IPS-18c (cell line): ENCODE results near the gene TMEM129.
A peak's percentile ranks its signal among the peaks of the same experiment; 100 is the strongest.

Source experiments
- H3K4me3 ChIP-seq: 2 replicates; pipeline ENCODE4 v1.7.0; 2013; ENCODE audit warnings: low read depth, mild to moderate bottlenecking, low read length, moderate library complexity; ENCODE audit not compliant: insufficient read depth
- H3K9me3 ChIP-seq: one replicate; pipeline ENCODE4 v1.6.1; 2013; ENCODE audit warnings: mild to moderate bottlenecking, low read length, moderate library complexity; ENCODE audit not compliant: control insufficient read depth, insufficient read depth

TMEM129 gene

DNA sequence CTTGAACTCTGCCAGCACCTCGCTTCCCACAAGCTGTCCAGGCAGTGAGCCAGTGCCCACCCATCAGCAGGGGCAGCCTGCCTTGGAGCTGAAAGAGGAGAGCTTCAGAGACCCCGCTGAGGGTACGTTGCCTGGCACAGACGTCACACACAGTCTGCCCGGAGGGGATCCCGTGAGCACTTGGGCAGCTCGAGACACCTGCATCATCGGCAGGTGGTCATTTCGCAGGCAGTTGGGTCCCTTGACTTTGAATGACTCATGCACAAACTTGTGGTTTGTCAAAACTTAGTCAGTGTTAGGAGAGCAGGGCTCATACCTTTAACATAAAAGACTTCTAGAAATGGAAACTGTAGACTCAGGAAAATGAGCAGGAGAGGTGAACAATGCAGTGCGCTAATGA is 10.1 kb upstream of the TMEM129 start:
- Histone ChIP-seq H3K9me3 (no peaks in the 10 kb centered on the region), H3K4me3 (no peak overlapping the region)

DNA sequence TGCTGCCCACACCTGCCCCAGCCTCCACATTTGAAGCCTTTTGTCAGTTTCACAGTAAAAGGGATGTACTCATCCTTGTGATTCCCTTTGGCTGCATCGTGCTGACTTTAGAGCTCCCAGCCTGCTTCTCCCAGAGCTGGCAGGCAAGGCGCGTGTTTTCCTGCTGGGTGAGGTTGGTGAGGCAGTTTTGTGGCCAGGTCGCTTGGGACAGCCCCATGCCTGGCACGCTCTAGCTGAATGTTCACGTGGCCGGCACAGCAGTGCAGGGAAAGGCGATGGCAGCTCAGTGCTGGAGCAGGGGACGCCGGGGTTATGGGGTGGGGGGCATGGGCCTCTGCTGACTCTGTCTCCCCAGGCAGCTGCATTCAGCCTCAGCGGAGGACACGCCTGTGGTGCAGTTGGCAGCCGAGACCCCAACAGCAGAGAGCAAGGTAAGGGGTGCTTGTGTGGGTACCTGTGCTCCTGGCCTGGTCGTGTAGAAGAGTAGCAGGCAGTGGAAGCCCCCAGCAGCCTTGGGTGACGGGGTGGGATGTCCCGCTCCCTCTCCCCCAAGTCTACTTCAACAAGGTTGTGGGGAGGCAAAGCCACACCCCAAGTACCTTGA is 9.5 kb upstream of the TMEM129 start:
- Histone ChIP-seq H3K9me3 (no peaks in the 10 kb centered on the region), H3K4me3 (no peak overlapping the region)

DNA sequence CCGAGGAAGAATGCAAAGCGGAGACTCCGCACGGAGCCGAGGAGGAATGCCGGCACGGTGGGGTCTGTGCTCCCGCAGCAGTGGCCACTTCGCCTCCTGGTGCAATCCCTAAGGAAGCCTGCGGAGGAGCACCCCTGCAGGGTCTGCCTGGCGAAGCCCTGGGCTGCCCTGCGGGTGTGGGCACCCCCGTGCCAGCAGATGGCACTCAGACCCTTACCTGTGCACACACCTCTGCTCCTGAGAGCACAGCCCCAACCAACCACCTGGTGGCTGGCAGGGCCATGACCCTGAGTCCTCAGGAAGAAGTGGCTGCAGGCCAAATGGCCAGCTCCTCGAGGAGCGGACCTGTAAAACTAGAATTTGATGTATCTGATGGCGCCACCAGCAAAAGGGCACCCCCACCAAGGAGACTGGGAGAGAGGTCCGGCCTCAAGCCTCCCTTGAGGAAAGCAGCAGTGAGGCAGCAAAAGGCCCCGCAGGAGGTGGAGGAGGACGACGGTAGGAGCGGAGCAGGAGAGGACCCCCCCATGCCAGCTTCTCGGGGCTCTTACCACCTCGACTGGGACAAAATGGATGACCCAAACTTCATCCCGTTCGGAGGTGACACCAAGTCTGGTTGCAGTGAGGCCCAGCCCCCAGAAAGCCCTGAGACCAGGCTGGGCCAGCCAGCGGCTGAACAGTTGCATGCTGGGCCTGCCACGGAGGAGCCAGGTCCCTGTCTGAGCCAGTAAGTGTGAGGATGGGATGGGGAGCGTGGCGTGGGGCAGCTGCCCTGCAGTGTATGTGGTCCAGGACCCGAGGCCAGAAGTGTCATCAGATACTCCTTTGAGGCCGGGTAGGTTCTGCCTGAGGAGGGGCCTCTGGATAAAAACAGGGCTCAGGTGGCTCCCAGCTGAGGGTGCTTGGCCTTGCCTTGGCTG is 7.2 kb upstream of the TMEM129 start:
- no peaks in the 10 kb centered on the region for H3K9me3 ChIP-seq
- H3K4me3 ChIP-seq = no peak overlapping the region

DNA sequence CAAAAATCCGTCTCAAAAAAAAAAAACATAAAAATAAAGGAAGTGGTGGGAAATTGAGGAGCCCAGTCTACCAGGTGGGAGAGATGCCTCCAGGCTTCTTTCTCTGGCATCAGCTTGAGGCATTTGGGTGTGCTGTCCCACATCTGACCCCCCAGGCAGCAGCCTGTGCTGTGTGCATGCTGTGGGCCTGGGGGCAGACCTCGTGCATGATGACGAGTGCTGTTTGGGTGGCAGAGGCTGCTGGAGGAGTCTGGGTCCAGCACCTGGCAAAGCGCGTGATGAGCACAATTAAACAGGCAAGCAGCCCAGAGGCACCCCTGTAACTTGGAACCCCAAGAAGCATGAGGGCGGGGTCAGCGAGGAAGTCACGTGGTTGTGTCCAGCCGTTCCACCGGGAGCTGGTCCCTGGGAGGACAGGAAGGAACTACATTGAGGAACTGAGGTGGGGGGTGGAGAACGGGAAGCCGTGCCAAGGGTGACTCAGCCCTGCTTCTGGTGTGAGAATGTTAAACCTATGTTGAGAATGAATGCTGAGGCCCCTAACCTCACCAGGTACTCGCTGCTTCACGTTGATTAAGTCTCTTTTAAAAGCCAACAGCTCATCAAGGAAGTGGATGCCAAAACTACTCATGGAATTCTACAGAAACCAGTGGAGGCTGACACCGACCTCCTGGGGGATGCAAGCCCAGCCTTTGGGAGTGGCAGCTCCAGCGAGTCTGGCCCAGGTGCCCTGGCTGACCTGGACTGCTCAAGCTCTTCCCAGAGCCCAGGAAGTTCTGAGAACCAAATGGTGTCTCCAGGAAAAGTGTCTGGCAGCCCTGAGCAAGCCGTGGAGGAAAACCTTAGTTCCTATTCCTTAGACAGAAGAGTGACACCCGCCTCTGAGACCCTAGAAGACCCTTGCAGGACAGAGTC is 6.3 kb upstream of the TMEM129 start:
- no peak overlapping the region for H3K4me3 ChIP-seq

DNA sequence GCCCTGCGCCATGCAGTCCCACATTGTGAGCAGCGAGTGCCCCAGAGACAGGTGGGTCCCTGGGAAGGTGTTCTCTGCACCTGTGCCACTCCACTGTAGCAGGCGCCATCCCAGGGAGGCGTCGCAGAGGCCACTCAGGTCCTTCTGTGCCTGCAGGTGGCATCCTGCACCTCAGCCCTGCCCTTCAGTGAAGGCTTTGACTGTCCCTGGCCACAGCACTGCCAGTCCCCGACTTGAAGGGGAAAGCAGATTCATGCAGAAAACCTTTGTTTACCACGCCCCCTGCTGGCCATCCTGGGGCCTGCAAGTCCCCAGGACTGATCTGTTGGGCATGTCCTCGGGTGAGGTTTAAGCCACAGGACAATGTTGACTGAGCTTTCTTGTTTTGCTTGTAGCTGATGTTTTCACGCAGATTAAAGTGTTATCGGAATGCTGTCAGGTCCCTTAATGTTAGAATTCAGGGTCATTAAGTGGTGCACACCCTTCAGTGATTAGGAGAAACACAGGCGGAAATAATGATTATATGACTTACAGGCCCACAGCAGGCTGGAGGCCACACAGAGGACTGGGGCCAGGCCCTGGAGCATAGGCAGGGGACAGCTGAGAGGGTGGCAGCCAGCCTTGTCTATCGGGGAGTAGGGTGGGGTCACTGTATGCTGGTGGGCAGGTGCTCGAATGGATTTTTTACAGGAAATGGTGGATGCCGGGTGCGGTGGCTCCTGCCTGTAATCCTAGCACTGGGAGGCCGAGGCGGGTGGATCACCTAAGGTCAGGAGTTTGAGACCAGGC is 5.2 kb upstream of the TMEM129 start:
- H3K9me3 ChIP-seq = no peaks in the 10 kb centered on the region
- no peak overlapping the region for H3K4me3 ChIP-seq

More for the DNA sequence above, 6.3 kb upstream of the TMEM129 start:
- H3K9me3 ChIP-seq = no peaks in the 10 kb centered on the region

DNA sequence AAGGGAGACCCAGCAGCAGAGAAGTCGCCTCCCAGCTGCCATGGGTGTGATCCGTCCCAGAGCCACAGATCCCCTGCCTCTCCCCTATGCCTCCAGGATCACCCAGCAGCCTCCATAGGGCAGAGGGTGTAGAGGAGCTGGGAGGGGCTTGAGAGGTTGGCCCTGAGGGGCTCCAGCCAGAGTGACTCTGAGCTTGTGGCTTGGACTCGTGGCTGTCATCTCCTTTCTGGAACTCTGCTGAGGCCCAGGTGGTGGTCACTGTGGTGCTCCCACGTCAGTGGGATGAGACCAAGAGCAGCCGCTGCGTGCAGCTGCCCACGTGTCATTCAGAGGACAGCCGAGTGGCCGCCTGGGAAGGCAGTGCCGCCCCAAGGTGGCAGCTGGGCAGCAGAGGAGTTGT is 4.4 kb upstream of the TMEM129 start:
- Histone ChIP-seq H3K4me3 (no peak overlapping the region), H3K9me3 (no peaks in the 10 kb centered on the region)

DNA sequence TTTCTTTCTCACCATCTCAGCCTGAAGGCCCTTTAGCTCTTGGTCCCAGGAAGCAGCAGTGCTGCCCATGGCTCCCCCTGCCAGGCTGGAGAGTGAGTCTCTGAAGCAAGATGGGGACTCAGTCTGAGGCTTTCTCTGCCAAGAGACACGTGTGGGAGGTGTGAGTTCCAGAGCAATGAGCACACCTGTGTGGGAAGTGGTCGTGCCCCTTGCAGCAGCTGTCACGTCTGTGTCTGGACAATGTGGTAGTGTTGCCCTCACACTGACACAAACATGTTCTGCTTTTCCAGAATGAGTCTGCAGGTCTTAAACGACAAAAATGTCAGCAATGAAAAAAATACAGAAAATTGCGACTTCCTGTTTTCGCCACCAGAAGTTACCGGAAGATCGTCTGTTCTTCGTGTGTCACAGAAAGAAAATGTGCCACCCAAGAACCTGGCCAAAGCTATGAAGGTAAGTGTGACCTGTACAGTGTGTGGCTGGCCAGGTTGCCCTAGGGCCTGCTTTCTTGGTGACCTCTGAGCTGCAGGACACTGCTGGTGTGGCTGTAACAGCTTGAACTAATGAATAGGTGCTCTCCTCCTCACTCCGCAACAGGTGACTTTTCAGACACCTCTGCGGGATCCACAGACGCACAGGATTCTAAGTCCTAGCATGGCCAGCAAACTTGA is 2.1 kb upstream of the TMEM129 start:
- H3K4me3 ChIP-seq = peak overlapping the region; percentile 17; the same call in 1 of the 2 replicates

DNA sequence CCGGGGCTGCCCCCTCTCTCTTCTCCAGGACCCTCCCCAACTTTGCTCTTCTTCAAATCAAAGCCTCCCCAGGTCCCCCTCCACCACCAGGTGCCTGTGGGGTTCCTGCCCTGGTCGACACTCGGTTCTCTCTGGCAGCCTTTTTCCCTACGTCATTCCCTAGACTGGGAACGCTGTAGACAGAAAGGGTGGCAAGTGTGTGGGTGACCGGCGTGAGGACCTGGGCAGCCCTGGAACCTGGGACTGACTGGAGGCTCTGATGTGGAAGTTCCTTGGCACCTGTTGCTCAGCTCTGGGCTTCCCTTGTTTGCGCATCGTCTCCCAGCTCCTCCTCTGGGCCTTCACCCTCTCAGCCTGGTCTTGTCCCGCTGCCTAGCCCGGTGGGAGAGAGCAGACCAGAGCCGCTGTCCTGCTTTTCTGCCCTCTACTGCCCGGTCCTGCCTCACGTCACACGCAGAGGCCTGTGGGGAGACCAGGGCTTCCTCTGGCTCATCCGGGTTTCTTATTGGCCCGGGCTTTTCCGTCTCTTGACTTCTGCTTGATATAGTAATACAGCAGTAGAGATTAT is 1.5 kb upstream of the TMEM129 start:
- no peaks in the 10 kb centered on the region for H3K9me3 ChIP-seq
- peak overlapping the region; percentile 88 for H3K4me3 ChIP-seq

More for the DNA sequence above, 2.1 kb upstream of the TMEM129 start:
- no peaks in the 10 kb centered on the region for H3K9me3 ChIP-seq

DNA sequence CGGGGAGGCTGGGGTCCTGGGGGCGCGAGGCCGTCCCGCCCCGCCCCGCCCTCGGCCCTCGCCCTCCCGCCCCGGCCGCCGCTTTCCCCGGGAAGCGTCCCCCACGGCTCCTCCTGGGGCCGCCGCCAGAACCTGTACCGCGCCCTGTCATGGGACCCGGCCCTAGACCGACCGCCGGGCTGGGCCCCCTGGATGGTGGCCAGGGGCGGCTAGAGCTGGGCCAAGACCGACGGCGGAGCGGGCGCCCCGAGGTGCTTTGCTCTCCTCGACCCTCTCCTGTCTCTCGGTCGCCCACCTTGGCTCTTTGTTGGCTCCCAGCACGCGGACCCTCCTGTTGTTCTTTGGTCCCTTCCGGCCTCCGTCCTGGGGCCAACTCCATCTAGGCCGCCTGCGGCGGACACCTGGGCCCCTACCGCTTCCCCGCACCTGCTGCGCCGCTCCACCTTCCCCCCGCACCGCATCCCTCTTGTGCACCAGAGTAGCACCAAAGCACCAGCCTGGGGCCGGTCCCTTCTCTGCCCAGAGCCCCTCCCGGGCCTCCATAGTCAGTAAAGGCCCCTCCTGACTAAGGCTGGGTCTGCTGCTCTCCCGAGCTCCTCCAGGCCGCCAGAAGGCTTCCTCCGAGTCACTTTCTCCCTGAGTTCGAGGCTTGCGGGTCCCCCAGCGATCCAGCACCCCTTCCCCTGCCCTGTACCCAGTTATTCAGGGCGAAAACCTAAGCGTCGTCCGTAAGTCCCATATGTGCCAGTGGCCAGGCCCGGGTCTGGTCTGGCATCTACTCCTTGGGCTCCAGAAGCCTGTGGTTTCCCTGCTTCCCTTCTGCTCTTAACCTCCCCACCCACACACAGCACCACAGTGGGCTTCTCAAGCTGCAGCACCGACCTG is 785 bp upstream of the TMEM129 start:
- Histone ChIP-seq H3K4me3 (peak overlapping the region; percentile 88), H3K9me3 (no peaks in the 10 kb centered on the region)

DNA sequence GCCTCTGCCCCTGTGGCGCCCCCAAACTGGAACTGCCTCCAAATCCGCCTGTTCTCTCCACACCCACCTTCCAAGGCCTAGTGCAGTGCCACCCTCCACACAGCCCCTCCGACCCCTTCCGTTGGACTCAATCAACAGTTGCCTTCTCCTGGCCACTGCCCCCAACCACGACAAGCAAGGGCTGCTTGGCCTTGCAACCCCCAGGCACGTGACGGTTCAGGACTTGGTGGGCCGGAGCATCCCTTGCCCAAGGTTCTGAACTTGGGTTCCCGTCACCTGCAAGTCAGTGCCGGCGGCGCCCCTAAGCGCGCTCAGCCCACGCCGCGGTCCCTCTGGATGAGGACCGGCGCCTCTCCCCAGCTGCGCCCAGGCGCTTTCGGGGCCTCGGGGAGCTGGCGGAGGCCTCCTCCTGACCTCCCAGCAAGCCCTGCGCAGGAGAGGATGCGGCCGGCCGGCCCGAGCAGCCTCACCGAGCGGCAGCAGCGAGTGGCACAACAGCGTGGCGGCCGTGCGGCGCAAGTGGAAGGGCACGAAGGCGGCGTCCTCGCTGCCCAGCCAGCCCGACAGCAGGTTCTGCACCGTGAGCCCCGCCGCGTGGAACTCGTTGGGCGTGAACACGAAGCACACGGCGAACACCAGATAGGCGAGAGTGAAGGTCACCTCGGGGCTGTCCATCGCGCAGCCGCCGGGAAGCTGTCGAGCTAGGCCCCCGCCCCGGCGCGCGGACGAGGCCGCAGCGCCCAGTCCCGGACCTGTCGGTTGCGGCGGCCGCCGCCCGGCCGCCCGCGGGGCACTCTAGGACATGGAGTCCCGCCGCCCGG is 750 bp downstream of the TMEM129 start:
- no peaks in the 10 kb centered on the region for H3K9me3 ChIP-seq
- H3K4me3 ChIP-seq = peak overlapping the region; percentile 95

DNA sequence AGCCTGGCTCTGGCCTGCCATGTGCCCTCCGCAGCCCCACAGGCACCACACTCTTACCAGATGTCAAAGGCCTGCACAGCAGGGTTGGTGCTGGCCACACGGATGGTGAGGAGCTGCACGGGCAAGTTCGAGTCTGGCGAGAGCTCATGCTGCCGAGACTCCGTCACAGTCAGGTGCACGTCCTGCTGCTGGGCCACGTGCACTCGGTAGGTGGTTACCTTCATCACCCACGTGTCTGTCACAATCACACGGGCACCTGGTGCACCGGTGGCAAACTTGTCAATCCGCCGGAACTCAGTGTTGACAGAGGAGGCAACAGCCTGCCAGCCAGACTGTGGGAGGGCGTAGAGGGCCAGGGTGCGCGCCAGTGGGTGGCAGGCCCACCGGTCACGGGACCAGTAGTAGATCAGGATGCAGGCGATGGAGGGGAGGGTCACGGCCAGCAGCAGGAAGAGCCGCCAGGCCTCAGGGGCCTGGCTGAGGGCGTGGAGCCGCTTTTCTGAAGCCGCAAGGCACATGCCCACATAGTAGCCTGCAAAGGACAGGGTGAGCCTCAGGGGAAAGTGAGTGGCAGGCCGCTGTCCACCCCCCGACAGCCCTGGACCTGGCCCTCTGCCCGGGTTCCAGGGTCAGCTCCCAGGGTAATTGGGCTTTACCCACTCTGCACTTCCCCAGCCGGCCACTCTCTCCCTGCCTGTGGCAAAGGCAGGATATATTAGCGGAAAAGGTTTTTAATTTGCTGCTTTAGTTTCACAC is 2.9 kb downstream of the TMEM129 start:
- Histone ChIP-seq H3K4me3 (no peak overlapping the region), H3K9me3 (no peaks in the 10 kb centered on the region)

DNA sequence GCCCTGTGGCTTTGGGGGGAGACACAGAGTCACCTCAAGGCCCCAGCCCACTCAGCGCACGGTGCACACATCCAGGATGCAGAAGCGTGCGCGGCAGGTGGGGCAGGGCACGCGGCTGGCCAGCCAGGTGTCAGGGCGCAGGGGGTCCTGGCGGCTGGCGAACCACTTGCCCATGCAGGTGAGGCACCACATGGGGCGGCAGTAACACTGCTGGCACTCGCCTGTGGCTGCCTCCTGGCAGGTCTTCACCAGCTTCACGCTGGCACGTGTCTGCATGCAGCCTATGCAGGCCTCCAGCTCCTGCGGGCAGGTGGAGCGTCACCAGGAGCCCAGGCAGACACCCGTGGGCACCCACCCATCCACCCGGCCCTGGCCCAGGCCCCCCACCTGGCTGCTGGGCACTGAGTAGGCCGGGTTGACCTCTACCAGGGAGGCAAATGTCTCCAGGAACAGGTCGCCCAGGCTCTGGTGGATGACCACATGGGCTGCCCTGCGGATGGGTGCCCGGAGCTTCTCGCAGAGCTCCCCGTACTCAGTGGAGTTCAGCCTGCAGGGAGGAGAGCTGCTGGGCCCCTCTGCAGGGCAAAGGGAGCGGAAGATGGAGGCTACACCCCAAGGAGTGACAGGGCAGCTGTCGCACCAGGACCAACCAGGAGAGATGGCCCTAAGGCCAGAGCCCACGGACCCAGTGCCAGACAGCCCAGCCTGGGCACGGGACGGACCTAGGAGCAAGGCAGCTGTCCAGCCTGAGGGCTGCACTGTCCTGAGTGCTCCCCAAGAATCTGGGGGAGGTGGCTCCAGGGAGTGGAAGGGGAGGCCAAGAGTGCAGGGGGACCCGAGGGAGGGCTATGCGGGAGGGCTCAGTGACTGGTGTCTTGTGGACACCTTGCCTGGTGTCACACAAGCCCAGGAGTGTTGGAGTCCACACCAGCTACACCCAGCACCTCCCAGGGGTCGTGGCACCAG is 3.7 kb downstream of the TMEM129 start:
- Histone ChIP-seq H3K4me3 (no peak overlapping the region), H3K9me3 (no peaks in the 10 kb centered on the region)
